Measurements from ENCODE around the gene PIK3R1. TPM values are rescaled to one million over a fixed set of nuclear protein-coding genes. Genes with fewer than 3 reads are reported as not detected.

PIK3R1 gene
- total and polyA plus RNA-seq, 10 of the 15 experiments (the other 5 are each of a cell fraction or from before 2014, with no cell fraction given) = 7.8 to 38.4 (median 15.7) TPM

GRCh38 chr5:68299105-68299504, 83.5 kb downstream of the PIK3R1 start (continued):
- no peak for TF ChIP-seq MXI1 (IDR thresholded peaks at IDR 0.05; ENCODE audit: low read depth, low read length)
- TF ChIP-seq BHLHE40 (IDR thresholded peaks at IDR 0.05; ENCODE audit: borderline replicate concordance in 1 of 2, low read depth in 2 of 2, low read length in 1 of 2) = no peak
- TF ChIP-seq POU2F2 (IDR thresholded peaks at IDR 0.05; ENCODE audit: borderline replicate concordance, low read depth, low read length) = no peak
- TF ChIP-seq IRF5 (IDR thresholded peaks at IDR 0.05; ENCODE audit: borderline replicate concordance) = no peak
- no peak for TF ChIP-seq POLR2A (IDR thresholded peaks at IDR 0.05; ENCODE audit: low read depth, low read length)
- TF ChIP-seq FOXM1 (IDR thresholded peaks at IDR 0.05; ENCODE audit: low read depth, low read length) = no peak

- Histone ChIP-seq H3K9ac (ENCODE audit: control insufficient read depth, insufficient read depth, low read length) (no peak overlapping the region), H2AFZ (ENCODE audit: control insufficient read depth, low read depth, low read length) (no peak overlapping the region), H3K79me2 (ENCODE audit: control insufficient read depth, insufficient read depth, low read length) (no peaks in the 10 kb centered on the region), H3K27me3 (replicated peaks in 1 of 2; ENCODE audit: control insufficient read depth in 2 of 2, insufficient read depth in 2 of 2, low read length in 1 of 2) (no peaks in the 10 kb centered on the region), H3K4me1 (ENCODE audit: control insufficient read depth, insufficient read depth, low read length) (peaks cover 13% of the 10 kb centered on the region; the same call in 1 of the 2 replicates), H3K4me2 (ENCODE audit: control insufficient read depth, insufficient read depth) (no peak overlapping the region), H3K9me3 (replicated peaks; ENCODE audit: control insufficient read depth, insufficient read depth, low read length) (no peaks in the 10 kb centered on the region), H3K27ac (ENCODE audit: control insufficient read depth, insufficient read depth) (no peak overlapping the region), H3K36me3 (ENCODE audit: control insufficient read depth in 2 of 2, insufficient read depth in 2 of 2, low read length in 1 of 2) (peaks cover 15 to 17% of the 10 kb centered on the region in 2 experiments), H3K4me3 (no peak overlapping the region), H4K20me1 (ENCODE audit: control insufficient read depth, insufficient read depth) (no peaks in the 10 kb centered on the region)
- FAIRE-seq = no peak
- SMC1A ChIA-PET (ENCODE audit: uncharacterized antibody, unreplicated experiment) = interaction anchor here (1.2 to 10.5 kb wide), 4 partner anchors 9 to 45 kb away, joined by 3 to 63 read pairs (median 4); no protein-coding TSS in a partner anchor
- in situ Hi-C loops (cut with MboI) (no loop called here), intact Hi-C loops (cut with micrococcal nuclease; ENCODE audit: unreplicated experiment) (no loop called here)
- CTCF ChIA-PET = interaction anchor here (0.8 to 1.8 kb wide), 3 partner anchors 11 to 19 kb away, joined by 3 to 4 read pairs (median 4); no protein-coding TSS in a partner anchor
- no peak for DNase-seq (ENCODE audit: low read depth, low spot score)
- RAD21 ChIA-PET (ENCODE audit: unreplicated experiment) = interaction anchor here (1.1 to 1.7 kb wide), 2 partner anchors 11 to 13 kb away, joined by 7 read pairs; no protein-coding TSS in a partner anchor
- no TSS peak for BruUV-seq (replicated peaks)
- WGBS (ENCODE audit: insufficient coverage, insufficient replicate concordance, low lambda C conversion rate, missing lambda C conversion rate) = 100% methylated on average over 3 of the region's 3 CpGs
- no peak for ATAC-seq
- POLR2A ChIA-PET = interaction anchor here (1.6 kb wide), 1 partner anchor 12 kb away, joined by 5 read pairs; no protein-coding TSS in a partner anchor
- TF ChIP-seq NFYB (IDR thresholded peaks at IDR 0.05; ENCODE audit: insufficient read depth, low read depth, low read length) (no peak), MTA2 (IDR thresholded peaks at IDR 0.05; ENCODE audit: low read depth) (no peak), CHD1 (IDR thresholded peaks at IDR 0.05; ENCODE audit: low read depth, low read length) (no peak), HDAC2 (IDR thresholded peaks at IDR 0.05) (no peak), ETV6 (conservative IDR thresholded peaks at IDR 0.05 in 1 of 2, IDR thresholded peaks at IDR 0.05 in 1 of 2; ENCODE audit: borderline replicate concordance in 1 of 2, low read depth in 1 of 2) (no peak), POU2F2 (IDR thresholded peaks at IDR 0.05; ENCODE audit: borderline replicate concordance, low read depth, low read length) (no peak), BCL11A (IDR thresholded peaks at IDR 0.05; ENCODE audit: low read depth, low read length) (no peak), CREM (IDR thresholded peaks at IDR 0.05; ENCODE audit: low read depth) (no peak), NFYA (IDR thresholded peaks at IDR 0.05; ENCODE audit: borderline replicate concordance, low read depth, low read length) (no peak)
Observed at GRCh38 chr5:68299575-68299974, 84.0 kb downstream of the PIK3R1 start.

Measured in GM12878 (cell line).